Suprapubic skin (tissue), 4 donors: Measurements from ENCODE around the gene HSDL2. TPM values are rescaled to one million over a fixed set of nuclear protein-coding genes. Genes with fewer than 3 reads are reported as not detected.

Experiments
- DNase-seq, 2 donors: peaks; one replicate each; pipeline ENCODE4 v3.0.0-alpha.2; 2019; ENCODE audit warnings: low spot score in 2 of 2
- H3K27ac ChIP-seq: fragments of 200-600 bp; sonication (generic); one replicate; pipeline ENCODE4 v1.5.1; 2019
- H3K27me3 ChIP-seq: fragments of 200-600 bp; sonication (generic); one replicate; pipeline ENCODE4 v1.5.1; 2019
- H3K36me3 ChIP-seq: fragments of 200-600 bp; sonication (generic); one replicate; pipeline ENCODE4 v1.5.1; 2019
- H3K4me1 ChIP-seq: fragments of 200-600 bp; sonication (generic); one replicate; pipeline ENCODE4 v1.5.1; 2019
- H3K4me3 ChIP-seq: fragments of 200-600 bp; sonication (generic); one replicate; pipeline ENCODE4 v1.5.1; 2019; ENCODE audit warnings: mild to moderate bottlenecking
- H3K9me3 ChIP-seq: fragments of 200-600 bp; sonication (generic); one replicate; pipeline ENCODE4 v1.5.1; 2019
- CTCF ChIP-seq, 2 donors: fragments of 200-600 bp in 1 of 2; fragments of 450-650 bp in 1 of 2; sonication (generic) in 1 of 2; IDR thresholded peaks; one replicate each; pipeline ENCODE4 v1.5.1; 2016 to 2019; ENCODE audit warnings: antibody characterized with exemption in 2 of 2, mild to moderate bottlenecking in 1 of 2, moderate library complexity in 1 of 2
- EP300 ChIP-seq: sonication (generic); formaldehyde crosslinking; IDR thresholded peaks from one replicate; pipeline ENCODE4 v1.6.1; 2017; ENCODE audit warnings: antibody characterized with exemption
- POLR2A ChIP-seq, 2 donors: fragments of 450-650 bp; IDR thresholded peaks; one replicate each; pipeline ENCODE4 v1.6.1; 2017; ENCODE audit warnings: antibody characterized with exemption in 2 of 2, mild to moderate bottlenecking in 2 of 2, moderate library complexity in 2 of 2
- POLR2AphosphoS5 ChIP-seq, 3 donors: sonication (generic); formaldehyde crosslinking; IDR thresholded peaks; one replicate each; pipeline ENCODE4 v1.6.1; 2017; ENCODE audit warnings: antibody characterized with exemption in 3 of 3
- WGBS: methylation state at CpG from one replicate; pipeline ENCODE4 v1.1.5; 2018; 5-methylcytosine and 5-hydroxymethylcytosine counted together
- total RNA-seq, 4 donors: library from RNA; depleted of rRNA; stranded (reverse); fragments of >200 nt; gene quantifications; one replicate each; pipeline ENCODE4 v1.1.0, GENCODE V29; 2016

The HSDL2 gene
- total RNA-seq, 4 donors from 2014 or later: 32.5 to 46.1 (median 33.2) TPM

DNA sequence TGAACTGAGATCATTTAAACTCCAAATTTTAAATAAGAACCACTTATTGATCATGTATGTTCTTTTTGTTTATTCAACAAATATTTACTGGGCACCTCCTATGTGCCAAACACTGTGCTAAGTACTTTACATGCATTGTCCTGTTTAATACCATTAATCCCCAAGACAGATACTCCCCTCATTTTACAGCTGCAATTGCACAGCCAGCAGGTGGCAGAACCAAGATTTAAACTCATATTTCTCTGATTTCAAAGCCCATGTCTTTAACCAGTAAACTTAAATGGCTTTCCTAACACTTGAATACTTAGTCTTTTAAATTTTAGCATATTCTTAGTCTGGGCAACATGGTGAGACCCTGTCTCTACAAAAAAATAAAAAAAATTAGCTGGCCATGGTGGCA, 63.3 kb downstream of the HSDL2 start:
- Histone ChIP-seq H3K27ac (no peak overlapping the region), H3K4me1 (peaks cover 5% of the 10 kb centered on the region), H3K9me3 (no peaks in the 10 kb centered on the region), H3K36me3 (peaks cover 3% of the 10 kb centered on the region), H3K27me3 (no peaks in the 10 kb centered on the region), H3K4me3 (no peak overlapping the region)
- TF ChIP-seq CTCF (IDR thresholded peaks at IDR 0.05) (no peak), EP300 (no peak), POLR2AphosphoS5 (IDR thresholded peaks at IDR 0.05) (no peak), POLR2A (IDR thresholded peaks at IDR 0.05) (no peak)
- no peak for DNase-seq

DNA sequence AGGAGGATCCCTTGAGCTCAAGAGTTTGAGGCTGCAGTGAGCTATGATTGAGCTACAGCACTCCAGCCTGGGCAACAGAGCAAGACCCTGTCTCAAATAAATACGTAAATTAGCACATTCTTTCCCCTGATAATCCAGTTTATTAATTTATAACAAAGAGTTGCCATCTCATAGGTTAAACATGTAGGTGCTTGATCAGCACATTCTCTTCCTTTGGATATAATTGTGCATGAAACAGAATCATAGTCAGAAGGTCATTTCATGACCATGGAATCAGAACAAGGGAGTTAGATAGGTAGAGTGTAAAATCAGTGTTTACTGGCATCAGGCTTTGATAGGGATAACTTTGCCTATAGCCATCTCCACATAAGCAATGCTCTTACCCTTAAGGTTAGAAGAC, 63.7 kb downstream of the HSDL2 start:
- H3K27ac ChIP-seq: no peak overlapping the region
- no peak for DNase-seq
- peaks cover 5% of the 10 kb centered on the region for H3K4me1 ChIP-seq
- H3K9me3 ChIP-seq: no peaks in the 10 kb centered on the region
- peaks cover 3% of the 10 kb centered on the region for H3K36me3 ChIP-seq
- no peaks in the 10 kb centered on the region for H3K27me3 ChIP-seq
- WGBS: 62% methylated on average over 1 of the region's 1 CpG
- no peak overlapping the region for H3K4me3 ChIP-seq
- TF ChIP-seq POLR2A (IDR thresholded peaks at IDR 0.05) (no peak), CTCF (IDR thresholded peaks at IDR 0.05) (no peak), EP300 (no peak), POLR2AphosphoS5 (IDR thresholded peaks at IDR 0.05) (no peak)

DNA sequence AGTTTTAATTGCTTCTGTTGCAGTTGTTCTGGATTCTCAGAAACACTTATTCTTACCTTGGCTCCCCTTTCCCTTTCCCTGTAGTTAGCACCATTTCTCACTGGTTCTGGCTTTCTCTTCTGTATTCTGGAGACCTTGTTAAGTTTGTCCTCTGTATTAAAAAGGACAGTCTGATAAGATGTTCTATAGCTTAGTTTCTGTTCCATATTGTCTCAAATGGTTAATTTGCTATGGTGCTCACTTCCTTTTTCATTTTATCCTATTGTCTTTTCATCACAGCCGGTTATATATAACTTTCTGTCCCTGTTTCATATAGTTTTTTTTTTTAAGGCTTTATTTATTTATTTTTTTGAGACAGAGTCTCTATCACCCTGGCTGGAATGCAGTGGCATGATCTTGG, 65.3 kb downstream of the HSDL2 start:
- 0% methylated on average over 1 of the region's 1 CpG for WGBS
- Histone ChIP-seq H3K4me3 (no peak overlapping the region), H3K4me1 (peaks cover 5% of the 10 kb centered on the region), H3K27me3 (no peaks in the 10 kb centered on the region), H3K27ac (no peak overlapping the region), H3K9me3 (no peaks in the 10 kb centered on the region), H3K36me3 (peaks cover 3% of the 10 kb centered on the region)
- DNase-seq: no peak
- no peak for TF ChIP-seq CTCF (IDR thresholded peaks at IDR 0.05)
- no peak for TF ChIP-seq POLR2A (IDR thresholded peaks at IDR 0.05)
- TF ChIP-seq EP300: no peak
- no peak for TF ChIP-seq POLR2AphosphoS5 (IDR thresholded peaks at IDR 0.05)

GRCh38 chr9:112446080-112446479, 66.2 kb downstream of the HSDL2 start:
- H3K27ac ChIP-seq: no peak overlapping the region
- H3K27me3 ChIP-seq: no peaks in the 10 kb centered on the region
- DNase-seq: no peak
- H3K9me3 ChIP-seq: no peaks in the 10 kb centered on the region
- H3K4me1 ChIP-seq: peaks cover 5% of the 10 kb centered on the region
- H3K36me3 ChIP-seq: peaks cover 3% of the 10 kb centered on the region
- H3K4me3 ChIP-seq: no peak overlapping the region
- TF ChIP-seq POLR2AphosphoS5 (IDR thresholded peaks at IDR 0.05): no peak
- TF ChIP-seq POLR2A (IDR thresholded peaks at IDR 0.05): no peak
- no peak for TF ChIP-seq CTCF (IDR thresholded peaks at IDR 0.05)
- no peak for TF ChIP-seq EP300
- 67% methylated on average over 2 of the region's 2 CpGs for WGBS

- H3K27ac ChIP-seq: peak overlapping the region; percentile 23
- peaks cover 3% of the 10 kb centered on the region for H3K36me3 ChIP-seq
These were observed 66.6 kb downstream of the HSDL2 start for GRCh38 chr9:112446526-112446925.

More at GRCh38 chr9:112446526-112446925, 66.6 kb downstream of the HSDL2 start:
- 54% methylated on average over 2 of the region's 2 CpGs for WGBS
- Histone ChIP-seq H3K4me3 (no peak overlapping the region), H3K9me3 (no peaks in the 10 kb centered on the region), H3K27me3 (no peaks in the 10 kb centered on the region), H3K4me1 (peaks cover 5% of the 10 kb centered on the region)
- TF ChIP-seq EP300 (no peak), CTCF (IDR thresholded peaks at IDR 0.05) (no peak), POLR2AphosphoS5 (IDR thresholded peaks at IDR 0.05) (no peak)
- DNase-seq: no peak
